NCI-H524 (cell line): ENCODE results near the gene PIM1.
"Not testable (repeated sequence)": the region's sequence is repeated elsewhere in the genome, so short reads cannot be mapped to it uniquely, and the experiment has no call there.

Experiments
- DNase-seq, 2 experiments: peaks; one replicate each; lab custom pipeline; 2025; lab: John Stamatoyannopoulos, UW

The PIM1 gene

DNA sequence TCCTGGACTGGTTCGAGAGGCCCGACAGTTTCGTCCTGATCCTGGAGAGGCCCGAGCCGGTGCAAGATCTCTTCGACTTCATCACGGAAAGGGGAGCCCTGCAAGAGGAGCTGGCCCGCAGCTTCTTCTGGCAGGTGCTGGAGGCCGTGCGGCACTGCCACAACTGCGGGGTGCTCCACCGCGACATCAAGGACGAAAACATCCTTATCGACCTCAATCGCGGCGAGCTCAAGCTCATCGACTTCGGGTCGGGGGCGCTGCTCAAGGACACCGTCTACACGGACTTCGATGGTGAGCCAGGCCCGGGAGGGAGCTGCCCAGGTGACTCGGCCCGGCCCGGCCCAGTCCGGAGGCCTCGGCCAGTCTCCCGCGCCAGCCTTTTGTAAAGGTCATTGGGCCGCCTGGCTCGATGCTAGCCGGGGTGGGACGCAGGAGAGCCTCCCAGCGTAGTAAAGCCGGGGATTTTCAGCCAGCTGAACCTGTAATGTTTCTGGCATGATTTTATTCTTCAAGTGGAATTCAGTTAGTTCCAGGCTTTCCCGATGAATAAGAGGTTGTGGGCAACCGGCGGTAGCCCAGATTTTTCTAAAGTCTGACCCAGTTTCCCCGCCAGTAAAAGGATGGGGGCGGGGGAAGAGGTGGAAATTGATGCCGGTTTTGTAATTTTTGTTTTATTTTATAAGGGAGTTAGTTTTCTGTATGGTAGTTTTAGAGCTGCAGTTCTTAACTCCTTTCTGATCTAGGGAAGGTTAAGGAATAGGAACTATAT is 1.4 kb downstream of the PIM1 start:
- peak in 1 of 2 experiments; percentile 62 for DNase-seq

DNA sequence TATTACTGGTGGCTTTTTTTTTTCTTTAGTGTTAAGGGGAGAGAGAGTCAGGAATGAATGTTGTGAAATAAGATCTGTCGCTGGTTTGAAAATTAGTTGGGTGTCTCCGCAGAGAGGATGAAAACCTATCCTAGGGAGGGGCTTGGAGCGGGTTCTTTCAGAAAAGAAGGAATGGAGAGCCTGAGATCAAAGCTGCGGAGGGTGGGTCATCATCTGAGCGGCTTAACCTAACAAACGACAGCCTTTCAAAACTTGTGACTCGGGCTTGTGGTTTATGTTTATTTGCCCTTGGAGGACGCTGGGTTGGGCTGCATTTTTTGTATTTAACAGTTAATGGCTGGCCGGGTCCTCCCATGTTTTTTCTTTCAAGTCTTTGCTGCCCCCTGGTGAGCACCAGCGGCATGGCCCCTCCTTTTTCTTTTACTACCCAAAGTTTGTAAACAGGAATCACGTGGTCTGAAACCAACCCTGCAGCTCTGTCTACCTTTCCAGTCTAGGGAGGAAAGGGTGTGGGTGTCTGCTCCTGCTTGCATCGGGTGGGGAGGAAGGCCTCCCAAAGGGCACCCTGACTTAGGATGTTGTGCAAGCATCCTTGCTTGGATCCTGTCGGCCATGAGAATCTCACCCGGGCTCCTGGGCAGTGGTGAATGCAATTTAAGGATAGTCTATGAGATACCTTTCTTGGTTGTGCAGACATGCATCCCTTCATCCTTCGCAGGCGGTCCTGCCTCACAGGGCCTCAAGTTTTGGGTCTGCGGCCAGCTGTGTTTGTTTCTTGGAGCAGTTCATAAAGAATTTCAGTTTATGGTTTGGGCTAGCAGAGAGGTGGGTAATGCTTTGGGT is 2.2 kb downstream of the PIM1 start:
- peak; percentile 41 to 82 for DNase-seq

DNA sequence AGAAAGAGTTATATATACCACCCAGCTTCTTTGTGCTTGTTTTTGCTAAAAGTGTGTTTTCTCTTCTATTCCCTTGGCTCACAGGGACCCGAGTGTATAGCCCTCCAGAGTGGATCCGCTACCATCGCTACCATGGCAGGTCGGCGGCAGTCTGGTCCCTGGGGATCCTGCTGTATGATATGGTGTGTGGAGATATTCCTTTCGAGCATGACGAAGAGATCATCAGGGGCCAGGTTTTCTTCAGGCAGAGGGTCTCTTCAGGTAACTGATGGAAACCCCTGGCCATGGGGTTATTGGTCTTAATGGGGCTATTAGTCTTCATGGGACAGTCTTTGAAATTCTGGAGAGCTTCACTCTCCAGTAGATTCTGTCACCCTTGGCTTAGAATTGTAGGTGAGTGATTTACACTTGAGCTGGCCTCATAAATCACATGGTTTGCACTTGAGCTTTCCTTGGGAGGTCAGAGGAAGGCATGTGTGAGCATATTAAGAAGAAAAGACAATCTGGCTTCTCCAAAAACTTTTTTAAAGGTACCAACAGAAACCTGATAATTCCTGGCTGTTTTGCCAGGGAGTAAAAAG is 3.0 kb downstream of the PIM1 start:
- DNase-seq: no peak

DNA sequence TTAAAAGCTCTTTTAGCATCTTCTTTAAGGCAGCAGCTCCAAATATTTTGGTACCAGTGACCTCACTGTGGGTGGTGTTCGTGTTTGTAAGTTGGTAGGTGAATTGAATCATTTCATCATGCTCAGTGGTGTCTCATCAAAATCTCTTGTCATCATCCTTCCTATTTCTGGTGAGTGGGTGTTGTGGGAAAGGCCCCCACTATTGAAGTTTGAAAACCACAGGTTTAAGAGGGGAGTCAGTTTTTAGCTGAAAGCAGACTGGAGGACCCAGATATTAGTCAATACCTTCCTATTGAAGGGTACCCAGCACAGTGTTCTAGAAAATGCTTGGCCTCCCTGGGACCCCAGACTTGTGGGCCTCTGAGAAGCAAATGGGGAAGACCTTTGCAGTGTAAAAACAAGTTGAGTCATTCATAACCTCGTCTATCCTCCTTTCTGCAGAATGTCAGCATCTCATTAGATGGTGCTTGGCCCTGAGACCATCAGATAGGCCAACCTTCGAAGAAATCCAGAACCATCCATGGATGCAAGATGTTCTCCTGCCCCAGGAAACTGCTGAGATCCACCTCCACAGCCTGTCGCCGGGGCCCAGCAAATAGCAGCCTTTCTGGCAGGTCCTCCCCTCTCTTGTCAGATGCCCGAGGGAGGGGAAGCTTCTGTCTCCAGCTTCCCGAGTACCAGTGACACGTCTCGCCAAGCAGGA is 3.7 kb downstream of the PIM1 start:
- no peak for DNase-seq

DNA sequence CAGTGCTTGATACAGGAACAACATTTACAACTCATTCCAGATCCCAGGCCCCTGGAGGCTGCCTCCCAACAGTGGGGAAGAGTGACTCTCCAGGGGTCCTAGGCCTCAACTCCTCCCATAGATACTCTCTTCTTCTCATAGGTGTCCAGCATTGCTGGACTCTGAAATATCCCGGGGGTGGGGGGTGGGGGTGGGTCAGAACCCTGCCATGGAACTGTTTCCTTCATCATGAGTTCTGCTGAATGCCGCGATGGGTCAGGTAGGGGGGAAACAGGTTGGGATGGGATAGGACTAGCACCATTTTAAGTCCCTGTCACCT is 4.2 kb downstream of the PIM1 start:
- no peak for DNase-seq

DNA sequence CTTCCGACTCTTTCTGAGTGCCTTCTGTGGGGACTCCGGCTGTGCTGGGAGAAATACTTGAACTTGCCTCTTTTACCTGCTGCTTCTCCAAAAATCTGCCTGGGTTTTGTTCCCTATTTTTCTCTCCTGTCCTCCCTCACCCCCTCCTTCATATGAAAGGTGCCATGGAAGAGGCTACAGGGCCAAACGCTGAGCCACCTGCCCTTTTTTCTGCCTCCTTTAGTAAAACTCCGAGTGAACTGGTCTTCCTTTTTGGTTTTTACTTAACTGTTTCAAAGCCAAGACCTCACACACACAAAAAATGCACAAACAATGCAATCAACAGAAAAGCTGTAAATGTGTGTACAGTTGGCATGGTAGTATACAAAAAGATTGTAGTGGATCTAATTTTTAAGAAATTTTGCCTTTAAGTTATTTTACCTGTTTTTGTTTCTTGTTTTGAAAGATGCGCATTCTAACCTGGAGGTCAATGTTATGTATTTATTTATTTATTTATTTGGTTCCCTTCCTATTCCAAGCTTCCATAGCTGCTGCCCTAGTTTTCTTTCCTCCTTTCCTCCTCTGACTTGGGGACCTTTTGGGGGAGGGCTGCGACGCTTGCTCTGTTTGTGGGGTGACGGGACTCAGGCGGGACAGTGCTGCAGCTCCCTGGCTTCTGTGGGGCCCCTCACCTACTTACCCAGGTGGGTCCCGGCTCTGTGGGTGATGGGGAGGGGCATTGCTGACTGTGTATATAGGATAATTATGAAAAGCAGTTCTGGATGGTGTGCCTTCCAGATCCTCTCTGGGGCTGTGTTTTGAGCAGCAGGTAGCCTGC is 4.8 kb downstream of the PIM1 start:
- no peak for DNase-seq

DNA sequence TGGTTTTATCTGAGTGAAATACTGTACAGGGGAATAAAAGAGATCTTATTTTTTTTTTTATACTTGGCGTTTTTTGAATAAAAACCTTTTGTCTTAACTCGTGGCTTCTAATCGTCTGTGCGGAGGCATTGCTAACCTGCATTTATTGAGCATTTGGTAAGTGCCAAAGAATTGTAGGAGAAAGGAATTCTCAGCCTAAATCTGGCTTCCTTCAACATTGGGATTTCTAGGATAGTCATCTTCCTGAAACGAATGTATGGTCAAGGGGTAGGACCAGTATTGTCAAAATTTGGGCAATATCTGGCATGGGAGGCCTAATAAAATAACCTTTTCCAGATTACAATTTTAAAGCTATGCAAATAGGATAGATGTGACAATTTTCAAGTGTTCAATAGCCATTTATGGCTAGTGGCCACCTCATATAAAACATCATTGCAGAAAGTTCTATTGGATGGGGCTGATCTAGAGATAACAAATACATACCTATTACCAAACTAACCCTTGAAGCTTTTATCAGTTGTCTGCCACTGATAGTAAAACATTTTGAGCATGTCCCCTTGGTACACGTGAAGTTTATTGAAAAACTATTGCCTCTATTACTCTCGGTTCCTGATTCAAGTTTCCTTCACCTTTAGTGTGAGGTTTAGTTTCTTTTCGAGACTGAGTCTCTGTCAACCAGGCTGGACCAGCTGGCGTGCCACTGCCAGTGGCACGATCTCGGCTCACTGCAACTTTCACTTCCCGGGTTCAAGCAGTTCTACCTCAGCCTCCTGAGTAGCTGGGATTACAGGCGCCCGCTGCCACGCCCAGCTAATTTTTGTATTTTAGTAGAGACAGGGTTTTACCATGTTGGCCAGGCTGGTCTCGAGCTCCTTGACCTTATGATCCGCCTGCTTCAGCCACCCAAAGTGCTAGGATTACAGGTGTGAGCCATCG is 5.6 kb downstream of the PIM1 start:
- no peak for DNase-seq

DNA sequence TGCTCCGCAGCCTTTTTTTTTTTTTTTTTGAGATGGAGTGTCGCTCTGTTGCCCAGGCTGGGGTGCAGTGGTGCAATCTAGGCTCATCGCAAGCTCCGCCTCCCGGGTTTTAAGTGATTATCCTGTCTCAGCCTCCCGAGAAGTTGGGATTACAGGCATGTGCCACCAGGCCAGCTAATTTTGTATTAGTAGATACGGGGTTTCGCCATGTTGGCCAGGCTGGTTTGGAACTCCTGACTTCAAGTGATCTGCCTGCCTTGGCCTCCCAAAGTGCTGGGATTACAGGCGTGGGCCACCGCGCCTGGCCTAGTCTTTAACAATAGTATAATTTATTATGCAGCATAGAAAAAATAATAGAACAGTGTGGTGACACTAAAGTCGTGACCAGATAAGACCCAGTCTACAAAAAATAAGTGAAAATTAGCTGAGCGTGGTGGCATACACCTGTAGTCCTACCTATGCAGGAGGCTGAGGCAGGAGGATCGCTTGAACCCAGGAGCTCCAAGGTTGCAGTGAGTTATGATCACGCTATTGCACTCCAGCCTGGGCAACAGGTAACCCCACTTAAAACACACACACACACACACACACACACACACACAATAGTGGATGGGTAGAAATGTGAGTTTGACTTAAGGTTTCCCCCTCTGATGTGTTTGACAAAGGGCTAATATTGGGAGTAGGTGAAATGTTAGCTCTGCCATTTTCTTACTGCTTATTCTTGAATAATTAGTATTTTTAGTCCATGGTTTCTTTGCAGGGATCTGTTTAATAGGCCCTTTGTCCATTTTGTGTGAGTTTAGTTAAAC is 6.5 kb downstream of the PIM1 start:
- no peak for DNase-seq

DNA sequence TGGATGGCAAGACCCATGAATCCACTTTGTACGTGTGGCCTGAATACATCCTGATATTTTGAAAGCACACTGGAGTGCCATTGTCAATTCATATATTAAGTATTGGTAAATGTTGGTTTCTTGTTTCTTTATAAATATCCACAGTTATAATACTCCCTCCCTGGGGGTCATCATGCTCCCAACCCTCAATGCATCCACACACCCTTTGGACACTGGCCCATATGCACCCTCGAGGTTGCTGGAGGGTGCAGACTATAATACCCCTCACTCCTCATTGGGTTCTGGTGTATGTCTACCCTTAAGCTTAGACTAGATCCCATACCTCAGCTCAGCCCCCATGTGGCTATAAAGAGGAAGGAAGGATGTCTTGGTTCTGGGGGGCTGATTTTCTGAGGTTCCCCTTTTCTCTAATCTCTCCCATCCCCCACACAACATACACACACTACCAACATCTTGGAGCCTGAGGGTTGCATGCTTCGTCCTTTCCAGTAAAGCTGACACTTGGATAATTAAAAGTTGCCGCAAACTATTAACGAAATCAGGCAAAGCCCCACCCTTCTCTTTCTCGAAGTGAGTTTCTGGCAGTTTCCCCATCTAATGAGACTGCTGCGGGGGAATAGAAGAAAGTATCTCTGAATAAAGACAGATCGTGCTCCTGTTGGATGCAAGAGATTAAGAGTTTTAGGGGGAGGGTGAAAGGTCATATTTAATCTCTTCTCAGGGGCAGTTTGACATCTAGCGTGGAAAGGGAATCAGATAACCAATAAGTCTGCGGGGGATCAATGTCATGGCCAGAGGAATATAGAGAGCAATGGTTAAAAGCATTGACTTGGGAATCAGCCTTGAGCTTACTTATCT is 7.4 kb downstream of the PIM1 start:
- no peak for DNase-seq

DNA sequence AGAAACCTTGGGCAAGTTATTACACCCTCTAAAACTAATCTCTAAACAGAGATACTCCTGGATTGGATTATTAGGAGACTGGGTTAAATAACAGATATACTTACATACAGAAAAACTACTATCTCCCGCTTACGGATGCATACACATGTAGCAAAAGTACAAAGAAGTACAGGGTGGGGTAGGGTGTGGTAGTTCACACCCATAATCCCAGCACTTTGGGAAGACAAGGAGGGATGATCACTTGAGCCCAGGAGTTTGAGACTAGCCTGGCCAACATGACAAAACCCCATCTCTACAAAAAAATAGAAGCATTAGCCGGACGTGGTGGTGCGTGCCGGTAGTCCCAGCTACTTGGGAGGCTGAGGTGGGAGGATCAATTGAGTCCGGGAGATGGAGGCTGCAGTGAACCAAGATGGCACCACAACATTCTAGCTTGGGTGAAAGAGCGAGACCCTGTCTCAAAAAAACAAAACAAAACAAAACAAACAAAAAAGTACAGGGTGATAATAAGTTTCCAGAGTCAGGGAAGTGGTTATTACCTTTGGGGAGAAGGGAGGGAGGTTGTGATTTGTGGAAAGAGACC is 8.1 kb downstream of the PIM1 start:
- no peak for DNase-seq

DNA sequence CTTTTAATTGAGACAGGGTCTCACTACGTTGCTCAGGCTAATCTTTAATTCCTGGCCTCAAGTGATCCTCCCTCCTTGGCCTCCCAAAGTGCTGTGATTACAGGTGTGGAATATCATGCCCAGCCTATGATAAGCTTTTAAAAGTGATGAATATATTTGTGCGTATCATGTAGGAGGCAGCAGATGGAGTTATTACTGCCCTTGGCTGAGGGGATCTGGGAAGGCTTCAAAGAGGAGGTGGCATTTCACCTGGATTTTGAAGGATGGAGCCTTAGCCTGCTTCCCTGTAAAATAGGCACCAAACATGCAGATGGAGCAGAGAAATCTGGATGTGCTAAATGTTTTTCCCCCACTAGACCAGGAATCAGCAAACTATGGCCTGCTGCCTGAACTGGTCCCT is 10.1 kb downstream of the PIM1 start:
- DNase-seq: no peak

DNA sequence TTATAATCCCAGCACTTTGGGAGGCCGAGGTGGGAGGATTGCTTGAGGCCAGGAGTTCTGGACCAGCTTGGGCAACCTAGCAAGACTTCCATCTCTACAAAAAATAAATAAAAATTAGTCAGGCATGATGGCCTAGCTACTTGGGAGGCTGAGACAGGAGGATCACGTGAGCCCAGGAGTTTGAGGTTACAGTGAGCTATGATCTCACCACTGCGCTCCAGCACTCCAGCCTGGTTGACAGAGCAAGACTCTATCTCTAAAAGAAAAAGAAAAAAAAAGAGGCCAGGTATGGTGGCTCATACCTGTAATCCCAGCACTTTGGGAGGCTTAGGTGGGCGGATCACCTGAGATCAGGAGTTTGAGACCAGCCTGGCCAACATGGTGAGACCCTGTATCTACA is 10.7 kb downstream of the PIM1 start:
- DNase-seq: not testable (repeated sequence)

DNA sequence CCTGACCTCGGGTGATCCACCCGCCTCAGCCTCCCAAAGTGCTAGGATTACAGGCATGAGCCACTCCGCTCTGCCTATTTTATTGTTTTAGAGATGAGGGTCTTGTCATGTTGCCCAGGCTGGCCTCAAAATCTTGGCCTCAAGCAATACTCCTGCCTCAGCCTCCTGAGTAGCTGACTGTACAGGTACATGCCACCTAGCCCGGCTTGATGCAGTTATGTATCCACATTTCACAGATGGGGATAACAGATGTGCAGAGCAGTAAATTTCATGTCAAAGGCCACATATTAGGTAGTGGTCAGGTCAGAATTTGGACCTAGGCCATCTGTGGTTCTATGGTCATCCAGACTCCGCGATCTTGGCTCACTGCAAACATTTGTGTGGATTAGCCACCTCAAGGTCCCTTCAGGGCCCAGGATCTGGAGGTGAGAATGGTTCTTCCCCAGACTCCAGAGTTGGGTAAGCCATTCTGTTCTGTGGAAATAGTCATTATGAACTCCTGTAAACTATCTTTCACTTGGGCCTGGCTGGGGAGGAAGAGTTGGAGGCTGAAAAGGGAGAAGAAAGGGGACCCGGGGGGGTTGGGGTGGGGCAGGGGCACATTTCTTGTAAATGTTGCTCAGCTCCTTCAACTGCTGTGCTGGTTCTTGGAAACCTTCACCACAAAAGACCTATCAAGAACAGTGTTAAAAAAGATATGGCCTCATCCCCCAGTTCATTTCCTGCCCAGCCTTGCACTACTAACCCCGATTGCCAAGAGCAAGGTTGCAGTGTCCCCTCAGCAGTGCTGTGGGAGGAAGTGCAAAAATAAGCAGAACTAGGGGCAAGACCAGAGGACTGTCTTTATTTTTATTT is 13.0 kb downstream of the PIM1 start:
- DNase-seq: no peak

DNA sequence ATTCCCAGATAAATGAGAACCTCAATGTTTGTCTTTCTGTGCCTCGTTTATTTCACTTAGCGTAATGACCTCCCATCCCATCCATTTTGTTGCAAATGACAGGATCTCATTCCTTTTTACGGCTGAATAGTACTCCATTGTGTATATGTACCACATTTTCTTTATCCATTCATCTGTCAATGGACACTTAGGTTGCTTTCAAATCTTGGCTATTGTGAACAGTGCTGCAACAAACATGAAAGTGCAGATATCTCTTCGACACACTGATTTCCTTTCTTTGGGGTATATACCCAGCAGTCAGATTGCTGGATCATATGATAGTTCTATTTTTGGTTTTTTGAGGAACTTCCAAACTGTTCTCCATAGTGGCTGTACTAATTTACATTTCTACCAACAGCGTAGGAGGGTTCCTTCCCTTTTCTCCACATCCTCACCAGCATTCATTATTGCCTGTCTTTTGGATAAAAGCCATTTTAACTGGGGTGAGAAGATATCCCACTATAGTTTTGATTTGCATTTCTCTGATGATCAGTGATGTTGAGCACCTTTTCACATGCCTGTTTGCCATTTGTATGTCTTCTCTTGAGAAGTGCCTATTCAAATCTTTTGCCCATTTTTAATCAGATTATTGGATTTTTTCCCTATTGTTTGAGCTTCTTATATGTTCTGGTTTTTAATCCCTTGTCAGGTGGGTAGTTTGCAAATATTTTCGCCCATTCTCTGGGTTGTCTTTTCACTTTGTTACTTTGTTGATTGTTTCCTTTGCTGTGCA is 16.2 kb downstream of the PIM1 start:
- DNase-seq: not testable (repeated sequence)

DNA sequence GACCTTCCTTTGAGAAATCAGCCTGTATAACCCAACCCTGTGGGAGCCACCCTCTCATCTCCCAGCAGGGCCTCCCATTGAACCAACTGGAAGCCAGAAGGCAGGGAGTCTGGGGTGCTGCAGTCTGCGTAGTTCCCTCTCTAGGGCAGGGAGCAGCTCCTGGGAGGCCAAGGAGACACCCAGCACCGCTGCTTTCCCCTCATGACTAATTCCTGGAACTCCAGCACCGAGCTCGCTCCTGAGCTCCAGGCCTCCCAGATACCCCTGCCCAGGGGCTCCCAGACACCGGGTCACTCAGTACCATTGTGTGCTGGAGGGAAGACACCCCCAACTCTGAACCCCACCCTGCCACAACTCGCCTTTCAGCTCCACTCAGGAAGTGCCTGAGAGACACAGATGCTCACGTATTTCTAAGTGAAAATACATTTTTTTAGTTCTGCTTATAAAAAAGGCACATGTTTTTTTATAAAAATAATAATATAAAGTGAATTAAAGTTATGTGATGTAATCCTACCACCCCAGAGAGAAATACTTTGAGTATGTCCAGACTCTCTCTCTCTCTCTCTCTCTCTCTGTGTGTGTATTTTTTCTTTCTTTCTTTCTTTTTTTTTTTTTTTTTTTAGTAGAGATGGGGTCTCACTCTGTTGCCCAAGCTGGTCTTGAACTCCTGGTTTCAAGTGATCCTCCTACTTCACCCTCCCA is 17.5 kb downstream of the PIM1 start:
- DNase-seq: no peak

DNA sequence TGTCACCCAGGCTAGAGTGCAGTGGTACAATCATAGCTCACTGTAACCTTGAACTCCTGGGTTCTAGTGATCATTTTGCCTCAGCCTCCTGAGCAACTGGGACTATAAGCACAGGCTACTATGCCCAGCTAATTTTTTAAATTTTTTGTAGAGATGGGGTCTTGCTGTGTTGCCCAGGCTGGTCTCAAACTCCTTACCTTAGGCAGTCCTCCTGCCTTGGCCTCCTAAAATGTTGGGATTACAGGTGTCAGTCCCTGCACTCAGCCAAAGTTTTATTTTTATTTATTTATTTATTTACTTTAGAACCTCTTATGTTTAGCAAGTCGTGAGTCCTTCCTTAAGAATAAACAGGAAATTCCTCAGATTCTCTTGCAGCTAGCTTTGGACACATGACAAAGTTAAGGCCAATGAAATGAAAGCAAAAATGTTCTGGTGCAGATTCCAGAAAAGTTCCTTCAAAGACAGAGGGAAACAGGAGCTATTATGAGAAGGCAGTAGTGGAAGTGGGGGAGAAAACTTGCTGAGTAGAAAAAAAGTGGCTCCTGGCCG is 19.1 kb downstream of the PIM1 start:
- no peak for DNase-seq
